HepG2 (cell line): ENCODE results near the gene DNAJB11. TPM values are rescaled to one million over a fixed set of nuclear protein-coding genes. Genes with fewer than 3 reads are reported as not detected.
A peak's percentile ranks its signal among the peaks of the same experiment; 100 is the strongest.

Experiments used
- ELF1 ChIP-seq: sonication (generic); formaldehyde crosslinking; IDR thresholded peaks from 2 replicates; pipeline ENCODE4 v1.4.0; 2020; ENCODE audit warnings: missing genetic modification reagents
- ERF ChIP-seq: IDR thresholded peaks from 2 replicates; pipeline ENCODE4 v1.6.1; 2018; ENCODE audit warnings: missing biosample characterization, missing genetic modification reagents
- MIXL1 ChIP-seq: IDR thresholded peaks from 2 replicates; pipeline ENCODE4 v1.6.1; 2016
- MTA3 ChIP-seq: sonication (generic); formaldehyde crosslinking; IDR thresholded peaks from 2 replicates; pipeline ENCODE4 v1.4.0; 2020; ENCODE audit warnings: missing genetic modification reagents
- NR2F2 ChIP-seq: IDR thresholded peaks from 2 replicates; pipeline ENCODE4 v1.6.1; 2012; ENCODE audit warnings: low read depth, inconsistent platforms, borderline replicate concordance
- PAF1 ChIP-seq: IDR thresholded peaks from 2 replicates; pipeline ENCODE4 v1.6.1; 2016; ENCODE audit warnings: missing genetic modification reagents, missing compliant biosample characterization
- PCBP1 ChIP-seq: fragments of 200-400 bp; formaldehyde crosslinking; IDR thresholded peaks from 2 replicates; pipeline ENCODE4 v1.6.1; 2017; ENCODE audit warnings: mild to moderate bottlenecking, low read depth, low read length, borderline replicate concordance
- SMC3 ChIP-seq: IDR thresholded peaks from 2 replicates; pipeline ENCODE4 v1.6.1; 2011; ENCODE audit warnings: low read length, improper control_type of control experiment
- SRSF4 ChIP-seq: fragments of 200-400 bp; formaldehyde crosslinking; IDR thresholded peaks from one replicate; pipeline ENCODE4 v1.6.1; 2018; ENCODE audit warnings: mild to moderate bottlenecking, low read depth, low read length, moderate library complexity; ENCODE audit not compliant: poor library complexity, severe bottlenecking
- YEATS2 ChIP-seq: sonication (generic); formaldehyde crosslinking; IDR thresholded peaks from 2 replicates; pipeline ENCODE4 v1.4.0; 2020; ENCODE audit warnings: missing genetic modification reagents, borderline replicate concordance
- ZNF205 ChIP-seq: IDR thresholded peaks from 2 replicates; pipeline ENCODE4 v1.6.1; 2018; ENCODE audit warnings: missing biosample characterization, missing genetic modification reagents
- ZNF460 ChIP-seq: sonication (generic); formaldehyde crosslinking; IDR thresholded peaks from 2 replicates; pipeline ENCODE4 v1.5.1; 2020; ENCODE audit warnings: missing genetic modification reagents, mild to moderate bottlenecking, borderline replicate concordance
- ZSCAN31 ChIP-seq: sonication (generic); formaldehyde crosslinking; IDR thresholded peaks from 2 replicates; pipeline ENCODE4 v1.5.0; 2020; ENCODE audit warnings: low read depth, mild to moderate bottlenecking, missing genetic modification reagents
- ZSCAN9 ChIP-seq: IDR thresholded peaks from 2 replicates; pipeline ENCODE4 v1.6.1; 2016; ENCODE audit warnings: borderline replicate concordance
- polyA plus RNA-seq, 8 experiments: library from polyadenylated mRNA; depleted of rRNA in 3 of 8; stranded (reverse) in 7 of 8; unstranded in 1 of 8; fragments of >200 nt; fragmentation: Illumina TruSeq in 4 of 8; extraction: Trizol in 4 of 8; gene quantifications; 2 replicates each; pipeline versions ENCODE4 v1.2.1 to v1.2.3, GENCODE V29; 2011 to 2016; ENCODE audit warnings: low read depth in 4 of 8, missing spikeins in 1 of 8, mixed read lengths in 1 of 8; ENCODE audit not compliant: insufficient read depth in 1 of 8
- total RNA-seq, 5 experiments: library from RNA; depleted of rRNA; stranded (reverse); fragments of >200 nt; fragmentation: Illumina TruSeq; extraction: Trizol; gene quantifications; 2 replicates each; pipeline ENCODE4 v1.2.3, GENCODE V29; 2016; ENCODE audit warnings: low read depth in 1 of 5
- TF ChIP-seq, protein P1 (sequence below): sonication (generic); formaldehyde crosslinking; IDR thresholded peaks from 2 replicates; pipeline ENCODE4 v1.4.0; 2020; ENCODE audit warnings: missing genetic modification reagents, borderline replicate concordance
- TF ChIP-seq, protein P2 (sequence below): sonication (generic); formaldehyde crosslinking; IDR thresholded peaks from 2 replicates; pipeline ENCODE4 v1.9.0; 2022; ENCODE audit warnings: missing genetic modification reagents, mild to moderate bottlenecking, borderline replicate concordance
- TF ChIP-seq, protein P3 (sequence below): sonication (generic); formaldehyde crosslinking; IDR thresholded peaks from 2 replicates; pipeline ENCODE4 v1.4.0; 2020; ENCODE audit warnings: missing genetic modification reagents, mild to moderate bottlenecking, borderline replicate concordance
- TF ChIP-seq, protein P4 (sequence below): IDR thresholded peaks from 2 replicates; pipeline ENCODE4 v1.6.1; 2012; ENCODE audit warnings: low read depth, low read length, improper control_type of control experiment
- TF ChIP-seq, protein P5 (sequence below): sonication (generic); formaldehyde crosslinking; IDR thresholded peaks from 2 replicates; pipeline ENCODE4 v1.5.1; 2020; ENCODE audit warnings: missing genetic modification reagents, mild to moderate bottlenecking, borderline replicate concordance

DNAJB11 gene
- total and polyA plus RNA-seq, 2 of the 13 experiments (the other 11 are each of a cell fraction or from before 2014, with no cell fraction given): 41.0 to 132 TPM

DNA sequence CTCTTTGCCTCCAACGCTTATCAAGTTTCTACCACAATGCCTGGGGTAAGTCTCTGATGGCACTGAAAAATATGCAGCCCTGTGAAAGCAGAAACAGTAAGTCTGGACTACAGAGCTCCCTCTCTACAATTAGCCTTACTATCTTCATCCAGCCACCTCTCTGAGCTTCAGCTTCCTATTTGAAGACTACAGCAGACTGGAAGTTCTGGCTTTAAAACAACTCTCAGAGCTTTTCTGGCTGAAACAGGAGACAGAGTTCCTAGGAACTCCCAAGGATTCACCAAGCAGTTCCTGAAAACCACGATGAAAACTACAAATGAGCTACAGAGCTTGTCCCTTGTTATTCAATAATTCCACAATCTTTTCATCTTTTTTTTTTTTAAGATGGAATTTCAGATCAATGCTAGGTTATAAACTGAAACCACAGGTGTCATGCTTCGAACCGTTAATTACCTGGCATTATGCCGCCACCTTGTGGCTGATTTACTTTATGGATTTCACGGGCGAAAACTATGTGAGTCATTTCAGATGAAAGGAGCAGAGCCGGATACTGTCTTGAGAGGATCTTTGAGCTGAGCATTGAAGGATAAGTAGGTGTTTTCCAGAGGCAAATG lies 30.2 kb upstream of the DNAJB11 start (continued):
- TF ChIP-seq, protein P1, sequence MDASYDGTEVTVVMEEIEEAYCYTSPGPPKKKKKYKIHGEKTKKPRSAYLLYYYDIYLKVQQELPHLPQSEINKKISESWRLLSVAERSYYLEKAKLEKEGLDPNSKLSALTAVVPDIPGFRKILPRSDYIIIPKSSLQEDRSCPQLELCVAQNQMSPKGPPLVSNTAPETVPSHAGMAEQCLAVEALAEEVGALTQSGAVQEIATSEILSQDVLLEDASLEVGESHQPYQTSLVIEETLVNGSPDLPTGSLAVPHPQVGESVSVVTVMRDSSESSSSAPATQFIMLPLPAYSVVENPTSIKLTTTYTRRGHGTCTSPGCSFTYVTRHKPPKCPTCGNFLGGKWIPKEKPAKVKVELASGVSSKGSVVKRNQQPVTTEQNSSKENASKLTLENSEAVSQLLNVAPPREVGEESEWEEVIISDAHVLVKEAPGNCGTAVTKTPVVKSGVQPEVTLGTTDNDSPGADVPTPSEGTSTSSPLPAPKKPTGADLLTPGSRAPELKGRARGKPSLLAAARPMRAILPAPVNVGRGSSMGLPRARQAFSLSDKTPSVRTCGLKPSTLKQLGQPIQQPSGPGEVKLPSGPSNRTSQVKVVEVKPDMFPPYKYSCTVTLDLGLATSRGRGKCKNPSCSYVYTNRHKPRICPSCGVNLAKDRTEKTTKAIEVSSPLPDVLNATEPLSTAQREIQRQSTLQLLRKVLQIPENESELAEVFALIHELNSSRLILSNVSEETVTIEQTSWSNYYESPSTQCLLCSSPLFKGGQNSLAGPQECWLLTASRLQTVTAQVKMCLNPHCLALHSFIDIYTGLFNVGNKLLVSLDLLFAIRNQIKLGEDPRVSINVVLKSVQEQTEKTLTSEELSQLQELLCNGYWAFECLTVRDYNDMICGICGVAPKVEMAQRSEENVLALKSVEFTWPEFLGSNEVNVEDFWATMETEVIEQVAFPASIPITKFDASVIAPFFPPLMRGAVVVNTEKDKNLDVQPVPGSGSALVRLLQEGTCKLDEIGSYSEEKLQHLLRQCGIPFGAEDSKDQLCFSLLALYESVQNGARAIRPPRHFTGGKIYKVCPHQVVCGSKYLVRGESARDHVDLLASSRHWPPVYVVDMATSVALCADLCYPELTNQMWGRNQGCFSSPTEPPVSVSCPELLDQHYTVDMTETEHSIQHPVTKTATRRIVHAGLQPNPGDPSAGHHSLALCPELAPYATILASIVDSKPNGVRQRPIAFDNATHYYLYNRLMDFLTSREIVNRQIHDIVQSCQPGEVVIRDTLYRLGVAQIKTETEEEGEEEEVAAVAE: no peak
- TF ChIP-seq, protein P2, sequence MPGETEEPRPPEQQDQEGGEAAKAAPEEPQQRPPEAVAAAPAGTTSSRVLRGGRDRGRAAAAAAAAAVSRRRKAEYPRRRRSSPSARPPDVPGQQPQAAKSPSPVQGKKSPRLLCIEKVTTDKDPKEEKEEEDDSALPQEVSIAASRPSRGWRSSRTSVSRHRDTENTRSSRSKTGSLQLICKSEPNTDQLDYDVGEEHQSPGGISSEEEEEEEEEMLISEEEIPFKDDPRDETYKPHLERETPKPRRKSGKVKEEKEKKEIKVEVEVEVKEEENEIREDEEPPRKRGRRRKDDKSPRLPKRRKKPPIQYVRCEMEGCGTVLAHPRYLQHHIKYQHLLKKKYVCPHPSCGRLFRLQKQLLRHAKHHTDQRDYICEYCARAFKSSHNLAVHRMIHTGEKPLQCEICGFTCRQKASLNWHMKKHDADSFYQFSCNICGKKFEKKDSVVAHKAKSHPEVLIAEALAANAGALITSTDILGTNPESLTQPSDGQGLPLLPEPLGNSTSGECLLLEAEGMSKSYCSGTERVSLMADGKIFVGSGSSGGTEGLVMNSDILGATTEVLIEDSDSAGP (CRISPR knock-in tag): no peak
- TF ChIP-seq ELF1 (CRISPR knock-in tag) (no peak), ZSCAN31 (CRISPR knock-in tag) (no peak), PCBP1 (no peak), YEATS2 (CRISPR knock-in tag) (peak; percentile 29; the same call in 1 of the 2 replicates), SRSF4 (no peak), SMC3 (peak; percentile 84), ERF (CRISPR knock-in tag) (0 out of 2 replicates have a peak, but pooled peaks have one; percentile 33), ZNF205 (CRISPR knock-in tag) (no peak), NR2F2 (no peak), ZSCAN9 (CRISPR knock-in tag) (0 out of 2 replicates have a peak, but pooled peaks have one; percentile 51), ZNF460 (no peak), PAF1 (CRISPR knock-in tag) (no peak), MTA3 (CRISPR knock-in tag) (no peak), MIXL1 (peak; percentile 95)
- TF ChIP-seq, protein P3, sequence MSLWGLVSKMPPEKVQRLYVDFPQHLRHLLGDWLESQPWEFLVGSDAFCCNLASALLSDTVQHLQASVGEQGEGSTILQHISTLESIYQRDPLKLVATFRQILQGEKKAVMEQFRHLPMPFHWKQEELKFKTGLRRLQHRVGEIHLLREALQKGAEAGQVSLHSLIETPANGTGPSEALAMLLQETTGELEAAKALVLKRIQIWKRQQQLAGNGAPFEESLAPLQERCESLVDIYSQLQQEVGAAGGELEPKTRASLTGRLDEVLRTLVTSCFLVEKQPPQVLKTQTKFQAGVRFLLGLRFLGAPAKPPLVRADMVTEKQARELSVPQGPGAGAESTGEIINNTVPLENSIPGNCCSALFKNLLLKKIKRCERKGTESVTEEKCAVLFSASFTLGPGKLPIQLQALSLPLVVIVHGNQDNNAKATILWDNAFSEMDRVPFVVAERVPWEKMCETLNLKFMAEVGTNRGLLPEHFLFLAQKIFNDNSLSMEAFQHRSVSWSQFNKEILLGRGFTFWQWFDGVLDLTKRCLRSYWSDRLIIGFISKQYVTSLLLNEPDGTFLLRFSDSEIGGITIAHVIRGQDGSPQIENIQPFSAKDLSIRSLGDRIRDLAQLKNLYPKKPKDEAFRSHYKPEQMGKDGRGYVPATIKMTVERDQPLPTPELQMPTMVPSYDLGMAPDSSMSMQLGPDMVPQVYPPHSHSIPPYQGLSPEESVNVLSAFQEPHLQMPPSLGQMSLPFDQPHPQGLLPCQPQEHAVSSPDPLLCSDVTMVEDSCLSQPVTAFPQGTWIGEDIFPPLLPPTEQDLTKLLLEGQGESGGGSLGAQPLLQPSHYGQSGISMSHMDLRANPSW (CRISPR knock-in tag): 0 out of 2 replicates have a peak, but pooled peaks have one; percentile 28
- TF ChIP-seq, protein P4, sequence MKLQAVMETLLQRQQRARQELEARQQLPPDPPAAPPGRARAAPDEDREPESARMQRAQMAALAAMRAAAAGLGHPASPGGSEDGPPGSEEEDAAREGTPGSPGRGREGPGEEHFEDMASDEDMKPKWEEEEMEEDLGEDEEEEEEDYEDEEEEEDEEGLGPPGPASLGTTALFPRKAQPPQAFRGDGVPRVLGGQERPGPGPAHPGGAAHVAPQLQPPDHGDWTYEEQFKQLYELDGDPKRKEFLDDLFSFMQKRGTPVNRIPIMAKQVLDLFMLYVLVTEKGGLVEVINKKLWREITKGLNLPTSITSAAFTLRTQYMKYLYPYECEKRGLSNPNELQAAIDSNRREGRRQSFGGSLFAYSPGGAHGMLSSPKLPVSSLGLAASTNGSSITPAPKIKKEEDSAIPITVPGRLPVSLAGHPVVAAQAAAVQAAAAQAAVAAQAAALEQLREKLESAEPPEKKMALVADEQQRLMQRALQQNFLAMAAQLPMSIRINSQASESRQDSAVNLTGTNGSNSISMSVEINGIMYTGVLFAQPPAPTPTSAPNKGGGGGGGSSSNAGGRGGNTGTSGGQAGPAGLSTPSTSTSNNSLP: peak; percentile 60
- TF ChIP-seq, protein P5, sequence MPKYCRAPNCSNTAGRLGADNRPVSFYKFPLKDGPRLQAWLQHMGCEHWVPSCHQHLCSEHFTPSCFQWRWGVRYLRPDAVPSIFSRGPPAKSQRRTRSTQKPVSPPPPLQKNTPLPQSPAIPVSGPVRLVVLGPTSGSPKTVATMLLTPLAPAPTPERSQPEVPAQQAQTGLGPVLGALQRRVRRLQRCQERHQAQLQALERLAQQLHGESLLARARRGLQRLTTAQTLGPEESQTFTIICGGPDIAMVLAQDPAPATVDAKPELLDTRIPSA (CRISPR knock-in tag): no peak
